ENCODE data around the gene ADRB2. TPM values are rescaled to one million over a fixed set of nuclear protein-coding genes. Genes with fewer than 3 reads are reported as not detected.
A peak's percentile ranks its signal among the peaks of the same experiment; 100 is the strongest.

The ADRB2 gene
- total and polyA plus RNA-seq, 10 of the 15 experiments (the other 5 are each of a cell fraction or from before 2014, with no cell fraction given), result 0.03 to 0.34 (median 0.18) TPM; not detected in 1

DNA sequence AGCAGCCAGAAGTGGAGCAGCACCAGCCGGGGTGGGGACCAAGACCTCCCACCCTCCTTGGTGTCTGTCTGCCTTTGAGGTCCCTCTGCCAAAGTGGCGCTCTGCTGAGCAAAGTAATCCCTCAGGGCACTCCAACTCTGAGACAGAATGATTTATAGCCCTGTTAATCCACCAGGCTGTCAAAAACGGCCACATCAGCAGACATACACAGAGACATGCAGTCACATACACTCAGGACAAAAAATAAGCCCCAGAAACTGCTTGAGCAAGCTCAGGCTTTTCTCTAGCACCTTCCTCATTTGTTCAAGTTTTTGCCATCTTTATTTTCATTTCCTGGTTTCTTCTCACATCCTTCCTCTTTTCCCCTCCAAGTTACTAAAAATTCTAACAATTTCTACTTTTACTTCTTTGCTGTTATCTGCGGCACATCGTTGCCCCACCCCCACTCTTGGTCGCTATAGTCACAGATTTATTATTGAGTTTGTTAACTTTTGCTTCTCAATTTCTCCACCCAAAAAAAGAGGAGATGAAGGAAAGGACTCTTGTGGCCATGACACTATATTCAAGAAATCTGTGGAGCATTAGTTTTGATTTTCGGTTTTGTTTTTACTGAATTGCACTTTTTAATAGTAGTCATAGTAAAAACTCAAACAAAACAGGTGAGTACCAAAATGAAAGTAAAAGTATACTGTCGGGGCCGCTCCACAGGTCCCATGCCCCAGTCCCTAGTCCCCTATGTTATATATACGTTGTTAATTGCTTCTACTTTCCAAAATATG is 17.4 kb upstream of the ADRB2 start (continued):
- peak; percentile 81 for TF ChIP-seq PKNOX1 (IDR thresholded peaks at IDR 0.05)
- TF ChIP-seq PBX3 (IDR thresholded peaks at IDR 0.05; ENCODE audit: insufficient replicate concordance, low read depth, low read length), result peak; percentile 75
- TF ChIP-seq ETV6 (conservative IDR thresholded peaks at IDR 0.05 in 1 of 2, IDR thresholded peaks at IDR 0.05 in 1 of 2; ENCODE audit: borderline replicate concordance in 1 of 2, low read depth in 1 of 2), result peak in 1 of 2 experiments; percentile 67; a peak in 2 of 4 replicates
- TF ChIP-seq RELA (IDR thresholded peaks at IDR 0.05; ENCODE audit: borderline replicate concordance, partially characterized antibody), result no peak
- TF ChIP-seq RFX5 (IDR thresholded peaks at IDR 0.05; ENCODE audit: low read depth, low read length), result no peak
- TF ChIP-seq CEBPB (IDR thresholded peaks at IDR 0.05; ENCODE audit: borderline replicate concordance in 1 of 2, low read depth in 2 of 2, low read length in 2 of 2), result 0 out of 4 replicates have a peak, but pooled peaks of 1 of the 2 experiments have one; percentile 26
- TF ChIP-seq ASH2L (IDR thresholded peaks at IDR 0.05; ENCODE audit: borderline replicate concordance, low read depth), result 0 out of 2 replicates have a peak, but pooled peaks have one; percentile 58
- TF ChIP-seq SPI1 (IDR thresholded peaks at IDR 0.05; ENCODE audit: borderline replicate concordance, insufficient read depth, low read depth, low read length), result peak; percentile 35; the same call in 1 of the 2 replicates
- TF ChIP-seq ATF7 (IDR thresholded peaks at IDR 0.05; ENCODE audit: low read depth), result peak; percentile 72
- TF ChIP-seq CBX5 (IDR thresholded peaks at IDR 0.05; ENCODE audit: low read depth), result no peak
- TF ChIP-seq HDAC6 (IDR thresholded peaks at IDR 0.05; ENCODE audit: unreplicated experiment), result no peak
- no peak for TF ChIP-seq ZZZ3 (IDR thresholded peaks at IDR 0.05; ENCODE audit: control insufficient read depth, insufficient read length, low read depth)
- TF ChIP-seq NR2C2 (IDR thresholded peaks at IDR 0.05; ENCODE audit: borderline replicate concordance, control insufficient read depth, insufficient read length, low read depth), result no peak
- TF ChIP-seq RBBP5 (conservative IDR thresholded peaks at IDR 0.05), result 0 out of 2 replicates have a peak, but pooled peaks have one; percentile 57
- TF ChIP-seq POLR2AphosphoS5 (IDR thresholded peaks at IDR 0.05; ENCODE audit: low read length), result no peak
- TF ChIP-seq BACH1 (IDR thresholded peaks at IDR 0.05; ENCODE audit: borderline replicate concordance), result no peak
- TF ChIP-seq IRF4 (IDR thresholded peaks at IDR 0.05; ENCODE audit: low read depth, low read length), result no peak
- no peak for TF ChIP-seq SMC3 (IDR thresholded peaks at IDR 0.05; ENCODE audit: borderline replicate concordance, low read length)
- TF ChIP-seq GABPA (IDR thresholded peaks at IDR 0.05; ENCODE audit: low read depth), result peak; percentile 46; the same call in 1 of the 2 replicates
- TF ChIP-seq SMAD1 (IDR thresholded peaks at IDR 0.05; ENCODE audit: low read depth, partially characterized antibody), result no peak
- TF ChIP-seq NFIC (IDR thresholded peaks at IDR 0.05; ENCODE audit: low read depth, low read length), result peak; percentile 88
- no peak for TF ChIP-seq POU2F2 (IDR thresholded peaks at IDR 0.05; ENCODE audit: borderline replicate concordance, low read depth, low read length)
- no peak for TF ChIP-seq SREBF1 (IDR thresholded peaks at IDR 0.05; ENCODE audit: low read length)
- TF ChIP-seq TCF3 (IDR thresholded peaks at IDR 0.05; ENCODE audit: borderline replicate concordance, insufficient read depth, low read depth, low read length), result no peak
- TF ChIP-seq E2F4 (IDR thresholded peaks at IDR 0.05; ENCODE audit: low read depth, low read length), result no peak
- no peak for TF ChIP-seq ZNF622 (IDR thresholded peaks at IDR 0.05)
- 0 out of 2 replicates have a peak, but pooled peaks have one; percentile 11 for TF ChIP-seq CREB1 (IDR thresholded peaks at IDR 0.05; ENCODE audit: low read depth)
- no peak for TF ChIP-seq KDM1A (IDR thresholded peaks at IDR 0.05; ENCODE audit: borderline replicate concordance)
- peak; percentile 48; the same call in 1 of the 2 replicates for TF ChIP-seq DPF2 (IDR thresholded peaks at IDR 0.05)

Data from GM12878 (cell line).